NCI-H524 (cell line): ENCODE results near the gene ARHGEF19.
"Not testable (repeated sequence)": the region's sequence is repeated elsewhere in the genome, so short reads cannot be mapped to it uniquely, and the experiment has no call there.

Source experiments
- DNase-seq, 2 experiments: peaks; one replicate each; lab custom pipeline; 2025; lab: John Stamatoyannopoulos, UW

The ARHGEF19 gene

GRCh38 chr1:16204216-16204615 lies 8.2 kb downstream of the ARHGEF19 start:
- DNase-seq: no peak

GRCh38 chr1:16203550-16203949 lies 8.9 kb downstream of the ARHGEF19 start:
- DNase-seq: no peak

GRCh38 chr1:16202281-16203210 lies 9.9 kb downstream of the ARHGEF19 start:
- no peak for DNase-seq

GRCh38 chr1:16199700-16200099 lies 12.8 kb downstream of the ARHGEF19 start:
- DNase-seq: no peak

- no peak for DNase-seq
These were observed 13.3 kb downstream of the ARHGEF19 start for GRCh38 chr1:16199157-16199501.

- DNase-seq: no peak
These were observed 13.9 kb downstream of the ARHGEF19 start for GRCh38 chr1:16198444-16199156.

GRCh38 chr1:16196874-16197273 lies 15.6 kb downstream of the ARHGEF19 start:
- no peak for DNase-seq

GRCh38 chr1:16196139-16196538 lies 16.3 kb downstream of the ARHGEF19 start:
- DNase-seq: not testable (repeated sequence)

- no peak for DNase-seq
These were observed 16.9 kb downstream of the ARHGEF19 start for GRCh38 chr1:16195518-16195905.

- no peak for DNase-seq
These were observed 20.4 kb downstream of the ARHGEF19 start for GRCh38 chr1:16191916-16192546.

- DNase-seq: no peak
These were observed 21.1 kb downstream of the ARHGEF19 start for GRCh38 chr1:16191309-16191708.

GRCh38 chr1:16189921-16190621 lies 22.4 kb downstream of the ARHGEF19 start:
- no peak for DNase-seq

- no peak for DNase-seq
These were observed 23.4 kb downstream of the ARHGEF19 start for GRCh38 chr1:16189003-16189402.

- peak in 1 of 2 experiments; percentile 61 for DNase-seq
These were observed 24.6 kb downstream of the ARHGEF19 start for GRCh38 chr1:16187748-16188401.

GRCh38 chr1:16186655-16187235 lies 25.7 kb downstream of the ARHGEF19 start:
- no peak for DNase-seq

GRCh38 chr1:16184557-16185303 lies 27.7 kb downstream of the ARHGEF19 start:
- no peak for DNase-seq

GRCh38 chr1:16183765-16184556 lies 28.5 kb downstream of the ARHGEF19 start:
- DNase-seq: no peak

- DNase-seq: no peak
These were observed 29.3 kb downstream of the ARHGEF19 start for GRCh38 chr1:16183179-16183578.

GRCh38 chr1:16181887-16182719 lies 30.3 kb downstream of the ARHGEF19 start:
- DNase-seq: no peak
